Iris pigment epithelial cell (primary cell): ENCODE results near the gene ACER3.
A peak's percentile ranks its signal among the peaks of the same experiment; 100 is the strongest.
"Not testable (repeated sequence)": the region's sequence is repeated elsewhere in the genome, so short reads cannot be mapped to it uniquely, and the experiment has no call there.

ENCODE experiments used
- DNase-seq: peaks from one replicate; pipeline ENCODE4 v3.0.0-alpha.2; 2011; ENCODE audit warnings: low read depth

The ACER3 gene

GRCh38 chr11:77038029-77038824, 177.5 kb downstream of the ACER3 start:
- no peak for DNase-seq

- DNase-seq = no peak
Observed at GRCh38 chr11:77038825-77039326, 178.2 kb downstream of the ACER3 start.

DNA sequence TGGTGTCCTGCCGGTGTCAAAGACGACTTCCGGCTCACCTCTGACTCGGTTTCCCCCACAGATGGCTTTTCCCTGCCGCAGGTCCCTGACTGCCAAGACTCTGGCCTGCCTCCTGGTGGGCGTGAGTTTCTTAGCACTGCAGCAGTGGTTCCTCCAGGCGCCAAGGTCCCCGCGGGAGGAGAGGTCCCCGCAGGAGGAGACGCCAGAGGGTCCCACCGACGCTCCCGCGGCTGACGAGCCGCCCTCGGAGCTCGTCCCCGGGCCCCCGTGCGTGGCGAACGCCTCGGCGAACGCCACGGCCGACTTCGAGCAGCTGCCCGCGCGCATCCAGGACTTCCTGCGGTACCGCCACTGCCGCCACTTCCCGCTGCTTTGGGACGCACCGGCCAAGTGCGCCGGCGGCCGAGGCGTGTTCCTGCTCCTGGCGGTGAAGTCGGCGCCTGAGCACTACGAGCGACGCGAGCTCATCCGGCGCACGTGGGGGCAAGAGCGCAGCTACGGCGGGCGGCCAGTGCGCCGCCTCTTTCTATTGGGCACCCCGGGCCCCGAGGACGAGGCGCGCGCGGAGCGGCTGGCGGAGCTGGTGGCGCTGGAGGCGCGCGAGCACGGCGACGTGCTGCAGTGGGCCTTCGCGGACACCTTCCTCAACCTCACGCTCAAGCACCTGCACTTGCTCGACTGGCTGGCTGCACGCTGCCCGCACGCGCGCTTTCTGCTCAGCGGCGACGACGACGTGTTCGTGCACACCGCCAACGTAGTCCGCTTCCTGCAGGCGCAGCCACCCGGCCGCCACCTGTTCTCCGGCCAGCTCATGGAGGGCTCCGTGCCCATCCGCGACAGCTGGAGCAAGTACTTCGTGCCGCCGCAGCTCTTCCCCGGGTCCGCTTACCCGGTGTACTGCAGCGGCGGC, 179.0 kb downstream of the ACER3 start:
- peak; percentile 51 for DNase-seq

DNA sequence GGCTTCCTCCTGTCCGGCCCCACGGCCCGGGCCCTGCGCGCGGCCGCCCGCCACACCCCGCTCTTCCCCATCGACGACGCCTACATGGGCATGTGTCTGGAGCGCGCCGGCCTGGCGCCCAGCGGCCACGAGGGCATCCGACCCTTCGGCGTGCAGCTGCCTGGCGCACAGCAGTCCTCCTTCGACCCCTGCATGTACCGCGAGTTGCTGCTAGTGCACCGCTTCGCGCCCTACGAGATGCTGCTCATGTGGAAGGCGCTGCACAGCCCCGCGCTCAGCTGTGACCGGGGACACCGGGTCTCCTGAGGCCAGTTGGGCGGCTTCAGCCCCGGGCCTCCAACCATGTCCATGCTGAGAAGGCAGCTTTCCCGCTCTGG, 179.7 kb downstream of the ACER3 start:
- DNase-seq = no peak

DNA sequence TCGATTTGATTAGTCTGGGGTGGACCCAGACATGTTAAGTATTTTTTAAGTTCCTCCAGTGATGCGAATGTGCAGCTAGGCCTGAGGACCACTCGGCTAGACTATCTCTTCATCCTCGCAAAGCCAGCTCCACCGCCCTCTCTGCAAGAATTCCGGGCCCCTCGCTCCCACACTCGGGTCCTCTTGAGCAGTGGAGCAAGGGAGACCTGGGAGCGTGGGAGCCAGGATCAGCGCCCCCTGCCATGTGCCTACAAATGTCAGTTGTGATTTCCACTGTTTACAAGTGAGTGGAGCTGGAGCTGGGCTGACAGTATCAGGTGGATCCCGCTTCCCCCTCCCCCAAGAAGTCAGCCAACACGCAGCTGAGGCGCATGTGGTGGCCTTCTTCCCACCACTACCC, 180.2 kb downstream of the ACER3 start:
- DNase-seq = no peak

DNA sequence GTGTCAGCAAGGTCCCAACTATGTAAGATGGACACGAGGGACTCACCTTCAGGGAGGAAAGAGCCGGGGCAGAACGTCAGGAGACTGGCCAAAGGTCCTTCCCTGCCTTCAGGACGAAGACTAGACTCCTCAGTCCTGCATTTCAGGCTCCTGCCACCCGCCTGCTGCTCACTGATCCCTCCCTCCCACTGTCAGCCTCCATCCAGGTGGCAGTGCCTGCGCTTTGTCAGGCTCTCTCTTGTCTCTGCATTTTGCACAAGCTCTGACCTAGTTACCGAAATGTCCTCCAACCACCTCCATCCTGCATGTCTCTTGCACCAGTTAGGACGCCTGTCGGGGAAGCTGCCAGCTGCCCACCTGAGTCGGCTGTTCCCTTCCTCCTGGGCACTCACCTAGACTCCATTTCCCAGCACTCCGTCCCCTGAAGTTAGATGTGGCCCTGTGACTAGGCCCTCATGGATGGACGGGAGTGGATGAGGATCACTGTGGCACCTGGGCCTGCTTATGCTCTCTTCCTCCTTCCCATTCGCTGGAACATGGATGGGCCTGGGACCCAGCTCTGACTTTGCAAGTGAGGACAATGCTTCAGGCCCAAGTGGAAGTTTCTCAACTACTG, 181.5 kb downstream of the ACER3 start:
- DNase-seq = no peak

DNA sequence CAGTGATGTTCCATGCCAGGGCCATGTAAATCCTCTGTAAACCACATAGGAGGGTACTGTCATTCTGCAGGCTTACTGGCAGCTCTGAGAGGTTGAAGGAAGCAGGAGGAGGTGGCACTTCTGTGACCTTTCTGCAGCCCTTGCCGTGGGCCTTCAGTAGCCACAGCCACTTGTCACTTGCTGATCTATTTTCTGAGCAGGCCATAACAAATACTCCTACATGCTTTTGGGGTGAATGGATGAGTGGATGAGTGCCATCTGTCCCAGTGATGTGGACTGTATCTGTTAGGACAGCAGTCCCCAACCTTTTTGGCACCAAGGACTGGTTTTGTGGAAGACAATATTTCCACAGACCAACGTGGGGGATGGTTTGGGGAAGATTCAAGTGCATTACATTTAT, 183.6 kb downstream of the ACER3 start:
- no peak for DNase-seq

DNA sequence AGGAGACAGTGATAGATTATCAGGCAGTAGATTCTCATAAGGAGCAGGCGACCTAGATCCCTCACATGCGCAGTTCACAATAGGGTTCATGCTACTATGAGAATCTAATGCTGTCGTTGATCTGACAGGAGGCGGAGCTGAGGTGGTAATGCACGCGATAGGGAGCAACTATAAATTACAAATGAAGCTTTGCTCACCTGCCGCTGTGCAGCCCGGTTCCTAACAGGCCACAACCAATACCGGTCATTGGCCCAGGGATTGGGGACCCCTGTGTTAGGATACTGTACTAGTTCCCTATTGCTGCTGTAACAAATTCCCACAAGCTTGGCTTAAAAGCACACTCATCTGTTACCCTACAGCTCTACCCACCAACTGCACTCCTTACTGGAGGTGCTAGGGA, 184.2 kb downstream of the ACER3 start:
- DNase-seq = no peak

GRCh38 chr11:77046060-77046501, 185.4 kb downstream of the ACER3 start:
- peak; percentile 31 for DNase-seq

DNA sequence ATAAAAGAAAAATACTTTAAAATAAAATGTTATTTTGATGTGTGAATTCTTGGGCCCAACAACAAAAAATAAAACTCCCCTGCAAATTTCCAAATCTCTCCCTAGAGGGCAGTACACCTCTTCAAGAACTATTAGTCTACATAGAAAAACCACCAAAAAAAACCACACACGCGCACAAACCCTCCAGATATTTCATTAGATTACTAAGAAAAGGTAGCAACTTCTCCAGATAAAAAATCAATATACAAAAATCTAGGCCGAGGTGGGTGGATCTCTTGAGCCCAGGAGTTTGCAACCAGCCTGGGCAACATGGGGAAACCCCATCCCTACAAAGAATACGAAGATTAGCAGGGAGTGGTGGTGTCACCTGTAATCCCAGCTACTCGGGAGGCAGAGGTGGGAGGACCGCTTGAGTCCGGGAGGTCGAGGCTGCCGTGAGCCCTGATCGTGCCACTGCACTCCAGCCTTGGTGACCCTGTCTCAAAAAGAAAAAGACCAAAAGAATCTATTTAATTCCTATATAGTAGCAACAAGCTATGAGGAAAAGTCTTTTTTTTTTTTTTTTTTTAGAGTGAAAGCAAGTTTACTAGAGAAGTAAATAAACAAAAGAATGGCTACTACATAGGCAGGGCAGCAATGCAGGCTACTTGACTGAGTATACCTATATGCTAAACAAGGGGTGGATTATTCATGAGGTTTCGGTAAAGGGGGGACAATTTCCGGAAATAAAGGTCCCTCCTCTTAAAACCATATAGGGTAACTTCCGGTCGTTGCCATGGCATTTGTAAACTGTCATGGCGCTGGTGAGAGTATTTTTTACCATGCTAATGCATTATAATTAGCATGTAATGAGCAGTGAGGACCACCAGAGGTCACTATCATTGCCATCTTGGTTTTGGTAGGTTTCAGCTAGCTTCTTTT, 186.5 kb downstream of the ACER3 start:
- peak; percentile 87 for DNase-seq

DNA sequence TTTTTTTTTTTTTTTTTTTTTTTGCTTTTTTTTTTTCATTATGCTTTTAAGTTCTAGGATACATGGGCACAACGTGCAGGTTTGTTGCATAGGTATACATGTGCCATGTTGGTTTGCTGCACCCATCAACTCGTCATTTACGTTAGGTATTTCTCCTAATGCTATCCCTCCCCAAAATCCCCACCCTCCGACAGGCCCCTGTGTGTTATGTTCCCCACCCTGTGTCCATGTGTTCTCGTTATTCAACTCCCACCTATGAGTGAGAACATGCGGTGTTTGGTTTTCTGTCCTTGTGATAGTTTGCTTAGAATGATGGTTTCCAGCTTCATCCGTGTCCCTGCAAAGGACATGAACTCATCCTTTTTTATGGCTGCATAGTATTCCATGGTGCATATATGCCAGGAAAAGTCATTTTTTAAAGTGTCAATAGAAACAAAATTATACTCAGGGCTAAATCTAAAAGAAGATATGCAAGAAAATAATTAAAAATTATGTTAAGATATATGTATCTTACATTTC, 187.3 kb downstream of the ACER3 start:
- not testable (repeated sequence) for DNase-seq

DNA sequence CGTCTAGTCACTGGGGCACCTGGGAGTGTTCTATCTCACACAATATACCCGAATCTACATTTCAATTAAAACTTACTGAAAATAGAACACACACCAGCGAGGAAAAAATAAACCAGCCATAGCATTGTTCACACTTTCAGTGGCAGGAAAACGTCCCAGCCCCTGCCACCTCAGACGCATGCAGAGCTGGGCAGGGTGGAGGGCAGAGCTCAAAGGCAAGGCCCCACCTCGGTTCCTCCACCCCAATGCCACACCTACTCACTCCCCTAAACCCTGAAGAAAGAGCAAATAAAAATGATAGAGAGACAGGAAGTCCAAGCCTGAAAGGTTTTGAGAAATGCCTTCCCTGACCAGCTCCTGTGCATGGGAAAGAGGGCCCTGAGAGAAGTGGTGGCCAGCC, 188.3 kb downstream of the ACER3 start:
- no peak for DNase-seq

DNA sequence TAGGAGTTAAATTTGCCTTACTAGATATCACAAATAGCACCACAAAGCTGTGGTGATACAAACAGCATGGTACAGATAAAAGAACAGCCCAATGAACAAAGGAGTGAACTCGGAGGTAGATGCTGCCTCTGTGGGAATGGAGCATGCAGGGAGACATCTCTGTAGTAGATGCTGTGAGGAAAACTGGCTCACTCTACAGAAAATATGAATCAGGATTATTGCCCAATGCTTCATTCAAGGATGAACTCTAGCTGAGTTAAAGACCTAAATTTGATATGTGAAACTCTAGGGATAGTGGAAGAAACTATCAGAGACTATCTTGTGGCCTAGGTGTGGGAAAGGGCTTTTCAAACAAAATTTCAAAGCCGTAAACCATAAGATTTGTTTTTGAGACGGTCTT, 190.8 kb downstream of the ACER3 start:
- DNase-seq = peak; percentile 58

DNA sequence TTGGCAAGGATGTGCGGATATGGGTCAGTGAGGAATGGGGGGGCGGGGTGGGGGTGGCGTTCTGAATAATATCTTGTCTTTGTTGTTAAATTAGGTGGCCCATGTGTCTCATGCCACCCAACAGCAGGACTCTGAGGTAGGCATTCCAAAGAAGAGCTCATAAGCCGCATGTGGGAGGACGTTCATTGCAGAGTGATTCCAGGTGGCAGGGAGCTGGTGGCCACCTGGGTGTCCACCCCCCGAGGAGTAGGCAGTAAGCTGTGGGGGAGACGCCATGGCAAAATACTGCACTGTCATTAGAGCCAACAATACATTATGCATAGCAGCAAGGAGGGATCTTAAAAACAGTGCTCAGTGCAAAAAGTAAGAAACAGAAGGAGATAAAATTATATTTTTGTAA, 191.8 kb downstream of the ACER3 start:
- no peak for DNase-seq

- DNase-seq = no peak
Observed at GRCh38 chr11:77053217-77054015, 192.7 kb downstream of the ACER3 start.

DNA sequence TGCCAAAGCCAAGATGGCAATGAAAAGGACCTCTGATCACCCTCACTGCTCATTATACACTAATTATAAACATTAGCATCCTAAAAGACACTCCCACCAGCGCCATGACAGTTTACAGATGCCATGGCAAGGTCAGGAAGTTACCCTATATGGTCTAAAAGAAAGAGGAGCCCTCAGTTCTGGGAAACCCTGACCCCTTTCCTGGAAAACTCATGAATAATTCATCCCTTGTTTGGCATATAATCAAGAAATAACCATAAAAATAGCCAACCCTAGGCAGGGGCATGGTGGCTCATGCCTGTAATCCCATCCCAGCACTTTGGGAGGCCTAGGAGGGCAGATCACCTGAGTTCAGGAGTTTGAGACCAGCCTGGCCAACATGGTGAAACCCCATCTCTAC, 193.4 kb downstream of the ACER3 start:
- no peak for DNase-seq

GRCh38 chr11:77055101-77055561, 194.4 kb downstream of the ACER3 start:
- no peak for DNase-seq

GRCh38 chr11:77055913-77056312, 195.2 kb downstream of the ACER3 start:
- no peak for DNase-seq

- DNase-seq = no peak
Observed at GRCh38 chr11:77056814-77057402, 196.2 kb downstream of the ACER3 start.

DNA sequence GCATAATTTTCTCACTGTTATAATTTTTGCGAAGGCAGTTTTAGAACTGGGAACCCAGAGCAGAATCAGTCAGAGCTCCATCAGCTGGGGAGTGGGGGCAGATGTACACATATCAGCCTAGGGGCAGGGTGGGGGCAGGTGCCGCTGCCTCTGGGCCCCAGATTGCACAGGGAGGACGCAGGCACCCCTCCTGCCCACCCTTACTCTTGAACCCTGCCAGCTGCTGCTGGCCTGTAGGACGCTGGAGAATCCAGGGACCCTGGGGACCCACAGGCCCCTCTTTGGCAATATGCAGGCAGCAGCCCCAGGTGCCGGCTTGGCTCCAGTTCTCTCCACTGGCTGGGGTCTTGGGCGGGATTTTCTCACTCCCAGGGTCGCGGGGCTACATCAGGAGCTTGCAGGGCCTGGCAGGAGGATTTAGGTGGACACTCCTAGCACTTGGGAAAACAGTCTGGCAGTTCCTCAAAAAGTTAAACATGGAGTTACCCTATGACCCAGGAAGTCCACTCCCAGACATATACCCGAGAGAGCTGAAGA, 197.3 kb downstream of the ACER3 start:
- DNase-seq = no peak
